GM18498 (cell line): ENCODE measurements around the gene RACGAP1.

Experiments
- ATAC-seq: cut with Tn5 transposase; IDR thresholded peaks from one replicate; pipeline ENCODE4 v1.9.1; 2021; ENCODE audit warnings: mild to moderate bottlenecking, moderate library complexity; ENCODE audit not compliant: unreplicated experiment

RACGAP1 gene

GRCh38 chr12:49957570-49957967 is 67.7 kb downstream of the RACGAP1 start:
- ATAC-seq: no peak

GRCh38 chr12:49956663-49957569 is 68.4 kb downstream of the RACGAP1 start:
- ATAC-seq: no peak

- no peak for ATAC-seq
These were observed 69.2 kb downstream of the RACGAP1 start for GRCh38 chr12:49955899-49956662.

- no peak for ATAC-seq
These were observed 70.1 kb downstream of the RACGAP1 start for GRCh38 chr12:49954863-49955830.

- no peak for ATAC-seq
These were observed 71.1 kb downstream of the RACGAP1 start for GRCh38 chr12:49953961-49954846.

- no peak for ATAC-seq
These were observed 72.1 kb downstream of the RACGAP1 start for GRCh38 chr12:49953151-49953550.

GRCh38 chr12:49952391-49953055 is 72.8 kb downstream of the RACGAP1 start:
- no peak for ATAC-seq

- no peak for ATAC-seq
These were observed 73.7 kb downstream of the RACGAP1 start for GRCh38 chr12:49951411-49952240.

GRCh38 chr12:49950273-49951251 is 74.7 kb downstream of the RACGAP1 start, which contains the start of gene AQP2:
Gene AQP2 (plus strand): TSS chr12:49950737. CDS start chr12:49950831, 94 bp downstream.
- ATAC-seq: no peak

GRCh38 chr12:49949866-49950265 is 75.4 kb downstream of the RACGAP1 start:
- ATAC-seq: no peak

- ATAC-seq: no peak
These were observed 76.1 kb downstream of the RACGAP1 start for GRCh38 chr12:49948866-49949845.

GRCh38 chr12:49947593-49948226 is 77.6 kb downstream of the RACGAP1 start:
- no peak for ATAC-seq

GRCh38 chr12:49946497-49946896 is 78.8 kb downstream of the RACGAP1 start:
- ATAC-seq: no peak

- no peak for ATAC-seq
These were observed 79.2 kb downstream of the RACGAP1 start for GRCh38 chr12:49946086-49946485.

GRCh38 chr12:49945394-49946080 is 79.8 kb downstream of the RACGAP1 start:
- peak; percentile 67 for ATAC-seq
